Measurements from ENCODE around the gene ERAL1.
"Not testable (repeated sequence)": the region's sequence is repeated elsewhere in the genome, so short reads cannot be mapped to it uniquely, and the experiment has no call there.

ERAL1 gene

GRCh38 chr17:28849281-28849680 is 5.5 kb upstream of the ERAL1 start:
- DNase-seq (ENCODE audit: low read depth in 2 of 2): no peak

GRCh38 chr17:28853295-28853694 is 1.5 kb upstream of the ERAL1 start:
- no peak for DNase-seq (ENCODE audit: low read depth in 2 of 2)

GRCh38 chr17:28855336-28855679 is 492 bp downstream of the ERAL1 start:
- DNase-seq (ENCODE audit: low read depth in 2 of 2): no peak

GRCh38 chr17:28856028-28856574 is 1.3 kb downstream of the ERAL1 start:
- DNase-seq (ENCODE audit: low read depth in 2 of 2): no peak

- no peak for DNase-seq (ENCODE audit: low read depth in 2 of 2)
These were observed 3.3 kb downstream of the ERAL1 start for GRCh38 chr17:28857905-28858800.

- DNase-seq (ENCODE audit: low read depth in 2 of 2): no peak
These were observed 4.1 kb downstream of the ERAL1 start for GRCh38 chr17:28858801-28859355.

GRCh38 chr17:28860363-28860808 is 5.6 kb downstream of the ERAL1 start:
- DNase-seq (ENCODE audit: low read depth in 2 of 2): no peak

GRCh38 chr17:28861393-28862203 is 6.8 kb downstream of the ERAL1 start:
- no peak for DNase-seq (ENCODE audit: low read depth in 2 of 2)

- no peak for DNase-seq (ENCODE audit: low read depth in 2 of 2)
These were observed 7.7 kb downstream of the ERAL1 start for GRCh38 chr17:28862561-28862960.

GRCh38 chr17:28863953-28864352 is 9.1 kb downstream of the ERAL1 start:
- DNase-seq (ENCODE audit: low read depth in 2 of 2): no peak

- DNase-seq (ENCODE audit: low read depth in 2 of 2): no peak
These were observed 10.4 kb downstream of the ERAL1 start for GRCh38 chr17:28864991-28865849.

- DNase-seq (ENCODE audit: low read depth in 2 of 2): no peak
These were observed 11.3 kb downstream of the ERAL1 start for GRCh38 chr17:28865946-28866752.

GRCh38 chr17:28867276-28867675 is 12.5 kb downstream of the ERAL1 start:
- DNase-seq (ENCODE audit: low read depth in 2 of 2): no peak

- no peak for DNase-seq (ENCODE audit: low read depth in 2 of 2)
These were observed 16.3 kb downstream of the ERAL1 start for GRCh38 chr17:28871056-28871579.

- no peak for DNase-seq (ENCODE audit: low read depth in 2 of 2)
These were observed 19.0 kb downstream of the ERAL1 start for GRCh38 chr17:28873839-28874238.

- no peak for DNase-seq (ENCODE audit: low read depth in 2 of 2)
These were observed 19.9 kb downstream of the ERAL1 start for GRCh38 chr17:28874750-28875149.

GRCh38 chr17:28875848-28876550 is 21.2 kb downstream of the ERAL1 start:
- no peak for DNase-seq (ENCODE audit: low read depth in 2 of 2)

GRCh38 chr17:28877150-28877711 is 22.4 kb downstream of the ERAL1 start:
- DNase-seq (ENCODE audit: low read depth in 2 of 2): not testable (repeated sequence)

Measured in fibroblast of skin of left biceps (primary cell).